ENCODE results near the gene CCDC85B. TPM values are rescaled to one million over a fixed set of nuclear protein-coding genes. Genes with fewer than 3 reads are reported as not detected.

CCDC85B gene
- total RNA-seq, 3 donors from 2014 or later, result 77.8 to 116 (median 95.6) TPM

- Mint-ChIP-seq H3K9me3 (no peaks in the 10 kb centered on the region), H3K36me3 (ENCODE audit: insufficient read depth) (no peaks in the 10 kb centered on the region), H3K4me3 (peak overlapping the region; percentile 87), H3K27me3 (ENCODE audit: low read depth) (peaks cover 3% of the 10 kb centered on the region), H3K4me1 (ENCODE audit: low read depth) (peaks cover 35% of the 10 kb centered on the region)
- no peak for ATAC-seq
- no peak for DNase-seq
Observed at GRCh38 chr11:65916391-65916790, 25.9 kb downstream of the CCDC85B start.

DNA sequence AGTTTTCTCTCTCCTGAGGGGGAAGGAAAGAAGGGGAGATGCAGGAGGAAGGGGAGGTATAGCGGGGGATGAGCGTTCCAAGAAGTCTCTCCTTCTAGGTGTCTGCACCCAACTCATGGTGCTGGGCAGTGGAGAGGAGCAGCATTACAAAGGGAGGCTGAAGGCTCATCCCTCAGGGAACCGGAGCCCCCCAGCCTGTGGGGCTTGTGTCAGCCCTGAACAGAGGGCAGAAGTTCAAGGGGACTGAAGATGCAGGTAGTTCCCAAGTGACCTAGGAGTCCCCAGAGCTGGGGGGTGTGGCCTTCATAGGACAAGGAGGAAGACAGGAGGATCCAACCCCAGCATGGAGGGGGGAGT, 26.6 kb downstream of the CCDC85B start:
- ATAC-seq, result no peak
- Mint-ChIP-seq H3K36me3 (ENCODE audit: insufficient read depth) (no peaks in the 10 kb centered on the region), H3K27me3 (ENCODE audit: low read depth) (no peaks in the 10 kb centered on the region), H3K9me3 (no peaks in the 10 kb centered on the region), H3K4me3 (peak overlapping the region; percentile 87), H3K4me1 (ENCODE audit: low read depth) (peaks cover 36% of the 10 kb centered on the region)
- DNase-seq, result no peak

- H3K9me3 Mint-ChIP-seq, result no peaks in the 10 kb centered on the region
- no peaks in the 10 kb centered on the region for H3K27me3 Mint-ChIP-seq (ENCODE audit: low read depth)
- peaks cover 3% of the 10 kb centered on the region for H3K36me3 Mint-ChIP-seq (ENCODE audit: insufficient read depth)
- ATAC-seq (no peak), DNase-seq (no peak)
- H3K4me3 Mint-ChIP-seq, result peak overlapping the region; percentile 87
- peaks cover 41% of the 10 kb centered on the region for H3K4me1 Mint-ChIP-seq (ENCODE audit: low read depth)
Observed at GRCh38 chr11:65917434-65918210, 27.1 kb downstream of the CCDC85B start.

DNA sequence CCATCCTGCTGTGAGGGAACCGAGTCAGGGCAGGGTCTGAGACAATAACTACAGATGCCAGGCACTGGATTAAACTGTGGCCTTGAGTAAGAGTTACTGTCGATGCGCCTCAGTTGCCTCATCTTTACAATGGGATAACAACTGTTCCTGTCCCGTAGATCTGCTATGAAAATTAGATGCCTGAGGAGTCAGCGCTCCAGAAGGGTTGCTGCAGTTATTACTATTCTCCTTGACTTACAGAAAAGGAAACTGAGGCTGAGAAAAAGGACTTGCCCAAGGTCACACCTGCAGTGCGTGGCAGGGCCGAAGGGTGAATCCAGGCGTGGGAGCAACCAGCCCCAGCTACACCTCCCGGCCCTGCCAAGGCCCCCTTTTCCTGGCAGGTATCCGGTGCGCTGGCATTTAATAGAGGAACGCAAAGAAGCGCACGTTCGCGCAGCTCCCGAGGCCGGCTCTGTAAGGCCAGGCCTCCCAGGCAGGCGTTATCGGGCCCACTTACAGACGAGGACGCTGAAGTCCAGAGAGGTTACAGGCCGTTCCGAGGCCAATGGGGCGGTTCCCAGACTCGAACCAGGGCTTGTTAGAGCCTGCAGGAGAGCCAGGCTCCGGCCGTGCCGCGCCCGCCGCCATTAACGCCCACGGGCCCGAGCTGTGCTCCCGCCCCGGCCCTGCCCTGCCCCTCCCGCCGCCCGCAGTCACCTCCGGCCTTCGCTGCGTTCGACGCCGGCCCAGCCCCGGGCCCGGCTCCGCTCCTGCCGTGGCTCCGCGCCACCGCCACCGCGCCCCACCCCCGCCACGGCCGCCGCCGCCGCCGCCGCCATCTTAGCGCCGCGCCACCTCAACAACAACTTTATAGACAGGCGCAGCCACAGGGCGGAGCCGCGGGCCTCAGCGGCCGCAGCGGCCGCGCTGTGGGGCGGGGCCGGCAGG, 28.0 kb downstream of the CCDC85B start, which contains the start of gene C11orf68:
C11orf68 (minus strand) TSS at position 852 of the 930 bp plus-strand sequence; CDS start at position 821, 31 bp downstream.
- no peak for DNase-seq
- H3K4me3 Mint-ChIP-seq, result peak within 1 kb of the TSS; percentile 92
- ATAC-seq, result peak; percentile 72 to 76
- H3K9me3 Mint-ChIP-seq, result no peaks in the 10 kb centered on the region
- H3K4me1 Mint-ChIP-seq (ENCODE audit: low read depth), result peaks cover 45% of the 10 kb centered on the region
- no peaks in the 10 kb centered on the region for H3K27me3 Mint-ChIP-seq (ENCODE audit: low read depth)
- peaks cover 8% of the 10 kb centered on the region for H3K36me3 Mint-ChIP-seq (ENCODE audit: insufficient read depth)

DNA sequence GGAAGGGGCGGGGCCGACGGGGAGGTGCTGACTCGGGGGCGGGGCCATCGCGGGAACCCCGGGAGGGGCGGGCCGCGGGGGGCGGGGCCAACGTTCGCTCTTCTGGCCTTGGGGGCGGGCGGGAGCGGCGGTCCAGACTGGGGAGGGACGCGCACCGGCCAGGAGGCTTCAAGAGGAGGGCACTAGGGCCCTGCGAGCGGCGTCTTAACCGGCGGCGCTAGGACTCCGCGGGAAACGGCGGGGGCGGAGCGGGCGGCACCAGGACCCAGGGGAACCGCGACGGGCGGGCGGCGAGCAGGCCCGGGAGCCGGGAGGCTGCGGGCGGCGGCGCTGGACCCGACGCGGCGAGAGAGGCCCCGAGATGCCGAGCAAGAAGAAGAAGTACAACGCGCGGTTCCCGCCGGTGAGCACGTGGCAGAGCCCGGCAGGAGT, 28.7 kb downstream of the CCDC85B start, which contains the start of gene DRAP1:
DRAP1 (plus strand) TSS at position 286 of the 432 bp plus-strand sequence; CDS start at position 362, 76 bp downstream.
- peaks cover 8% of the 10 kb centered on the region for H3K36me3 Mint-ChIP-seq (ENCODE audit: insufficient read depth)
- DNase-seq (peak; percentile 99), ATAC-seq (peak; percentile 90 to 91)
- H3K4me1 Mint-ChIP-seq (ENCODE audit: low read depth), result peaks cover 45% of the 10 kb centered on the region
- H3K9me3 Mint-ChIP-seq, result no peaks in the 10 kb centered on the region
- peak within 1 kb of the TSS; percentile 92 for H3K4me3 Mint-ChIP-seq
- no peaks in the 10 kb centered on the region for H3K27me3 Mint-ChIP-seq (ENCODE audit: low read depth)

DNA sequence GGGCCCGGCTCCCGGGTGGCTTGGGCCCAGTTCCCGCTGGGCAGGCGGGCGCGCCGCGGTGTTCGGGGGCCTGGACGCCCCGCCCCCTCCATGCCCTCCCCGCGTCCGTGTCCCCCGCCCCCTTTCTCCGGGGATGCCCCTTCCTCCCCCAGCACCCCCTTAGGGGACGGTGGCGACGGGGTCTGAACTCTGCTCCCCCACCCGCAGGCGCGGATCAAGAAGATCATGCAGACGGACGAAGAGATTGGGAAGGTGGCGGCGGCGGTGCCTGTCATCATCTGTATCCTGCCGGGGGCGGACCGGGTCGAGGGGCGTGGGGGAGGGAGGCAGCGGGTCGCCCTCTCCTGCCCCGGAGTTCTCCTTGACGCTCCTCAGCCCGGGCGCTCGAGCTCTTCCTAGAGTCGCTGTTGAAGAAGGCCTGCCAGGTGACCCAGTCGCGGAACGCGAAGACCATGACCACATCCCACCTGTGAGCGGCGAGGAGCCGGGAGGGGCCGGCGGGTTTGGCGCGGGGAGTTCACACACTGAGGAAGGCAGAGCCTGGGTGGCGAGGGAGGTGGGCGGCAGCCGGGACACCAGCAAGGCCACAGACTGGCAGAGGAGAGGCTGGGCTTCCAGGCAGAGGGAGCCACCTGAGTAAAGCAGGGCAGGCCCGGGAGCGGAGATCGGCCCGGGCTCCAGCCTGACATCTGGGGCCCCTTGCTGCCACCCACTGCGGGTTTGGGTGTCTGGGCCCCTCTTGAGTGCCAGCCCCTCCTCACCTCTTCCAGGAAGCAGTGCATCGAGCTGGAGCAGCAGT, 29.3 kb downstream of the CCDC85B start:
- no peaks in the 10 kb centered on the region for H3K27me3 Mint-ChIP-seq (ENCODE audit: low read depth)
- H3K36me3 Mint-ChIP-seq (ENCODE audit: insufficient read depth), result peaks cover 8% of the 10 kb centered on the region
- DNase-seq (peak; percentile 54), ATAC-seq (peak; percentile 50 to 54)
- peak overlapping the region; percentile 92 for H3K4me3 Mint-ChIP-seq
- H3K9me3 Mint-ChIP-seq, result no peaks in the 10 kb centered on the region
- H3K4me1 Mint-ChIP-seq (ENCODE audit: low read depth), result peaks cover 42% of the 10 kb centered on the region

- Mint-ChIP-seq H3K4me1 (ENCODE audit: low read depth) (peaks cover 36% of the 10 kb centered on the region), H3K4me3 (peak overlapping the region; percentile 92), H3K27me3 (ENCODE audit: low read depth) (no peaks in the 10 kb centered on the region), H3K9me3 (no peaks in the 10 kb centered on the region), H3K36me3 (ENCODE audit: insufficient read depth) (peaks cover 8% of the 10 kb centered on the region)
- DNase-seq (no peak), ATAC-seq (no peak)
Observed at GRCh38 chr11:65920372-65920802, 29.9 kb downstream of the CCDC85B start.

GRCh38 chr11:65921033-65921555, 30.6 kb downstream of the CCDC85B start:
- no peaks in the 10 kb centered on the region for H3K9me3 Mint-ChIP-seq
- H3K36me3 Mint-ChIP-seq (ENCODE audit: insufficient read depth), result peaks cover 8% of the 10 kb centered on the region
- H3K27me3 Mint-ChIP-seq (ENCODE audit: low read depth), result no peaks in the 10 kb centered on the region
- no peak for DNase-seq
- H3K4me3 Mint-ChIP-seq, result peak overlapping the region; percentile 92
- peaks cover 35% of the 10 kb centered on the region for H3K4me1 Mint-ChIP-seq (ENCODE audit: low read depth)
- ATAC-seq, result no peak

GRCh38 chr11:65921876-65922275, 31.4 kb downstream of the CCDC85B start:
- Mint-ChIP-seq H3K36me3 (ENCODE audit: insufficient read depth) (peaks cover 8% of the 10 kb centered on the region), H3K4me1 (ENCODE audit: low read depth) (peaks cover 30% of the 10 kb centered on the region), H3K27me3 (ENCODE audit: low read depth) (no peaks in the 10 kb centered on the region), H3K4me3 (peak overlapping the region; percentile 7), H3K9me3 (no peaks in the 10 kb centered on the region)
- ATAC-seq (no peak), DNase-seq (no peak)

- peak overlapping the region; percentile 19 for H3K4me3 Mint-ChIP-seq
- no peak for ATAC-seq
- no peaks in the 10 kb centered on the region for H3K9me3 Mint-ChIP-seq
- H3K4me1 Mint-ChIP-seq (ENCODE audit: low read depth), result peaks cover 31% of the 10 kb centered on the region
- H3K27me3 Mint-ChIP-seq (ENCODE audit: low read depth), result no peaks in the 10 kb centered on the region
- H3K36me3 Mint-ChIP-seq (ENCODE audit: insufficient read depth), result peaks cover 8% of the 10 kb centered on the region
- DNase-seq, result no peak
Observed at GRCh38 chr11:65922565-65922964, 32.1 kb downstream of the CCDC85B start.

DNA sequence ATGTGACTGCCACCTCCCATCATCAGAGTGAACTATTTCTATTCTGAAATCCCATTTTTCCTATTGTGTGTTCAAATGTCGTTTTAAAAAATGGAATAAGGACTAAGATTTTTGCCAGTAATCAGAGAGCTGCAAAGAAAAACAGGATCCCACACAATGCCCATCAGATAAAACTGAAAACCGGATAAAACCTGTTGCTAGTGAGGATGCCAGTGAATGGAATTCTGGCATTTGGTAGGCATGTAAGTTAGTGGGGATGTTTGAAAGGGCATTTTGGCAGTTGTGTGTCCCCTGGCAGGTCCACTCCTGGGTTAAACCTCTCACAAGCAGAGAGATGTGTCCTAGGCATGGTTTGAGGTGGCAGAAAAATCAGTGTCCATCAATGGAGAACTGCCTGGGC, 34.9 kb downstream of the CCDC85B start:
- Mint-ChIP-seq H3K27me3 (ENCODE audit: low read depth) (no peaks in the 10 kb centered on the region), H3K36me3 (ENCODE audit: insufficient read depth) (peaks cover 8% of the 10 kb centered on the region), H3K4me1 (ENCODE audit: low read depth) (peaks cover 39% of the 10 kb centered on the region), H3K4me3 (no peak overlapping the region), H3K9me3 (no peaks in the 10 kb centered on the region)
- ATAC-seq, result no peak
- DNase-seq, result no peak

DNA sequence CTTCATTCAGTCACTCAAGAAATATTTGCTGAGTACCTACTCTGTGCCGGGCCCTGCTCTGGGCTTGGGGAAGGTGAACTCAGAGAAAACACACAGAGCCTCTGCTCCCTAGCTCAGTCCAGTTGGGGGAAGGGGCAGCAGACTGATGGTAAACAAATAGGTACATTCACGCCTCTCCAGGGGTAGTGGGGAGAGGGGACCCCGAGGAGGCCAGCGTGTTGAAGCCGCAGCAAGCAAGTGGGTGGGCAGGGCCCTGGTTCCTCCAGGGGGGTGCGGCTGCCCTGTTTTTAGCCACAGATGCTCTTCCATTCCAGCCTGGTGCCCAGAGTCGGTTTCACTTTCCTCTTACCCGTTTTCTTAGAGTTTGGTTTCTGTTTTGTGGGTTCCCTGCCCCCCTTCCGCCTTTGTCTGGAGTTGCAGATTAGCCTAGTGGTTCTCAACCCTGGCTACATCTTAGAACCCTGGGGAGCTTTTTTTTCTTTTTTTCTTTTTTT, 37.5 kb downstream of the CCDC85B start:
- Mint-ChIP-seq H3K27me3 (ENCODE audit: low read depth) (no peaks in the 10 kb centered on the region), H3K4me3 (peak overlapping the region; percentile 49), H3K4me1 (ENCODE audit: low read depth) (peaks cover 33% of the 10 kb centered on the region), H3K9me3 (no peaks in the 10 kb centered on the region), H3K36me3 (ENCODE audit: insufficient read depth) (peaks cover 2% of the 10 kb centered on the region)
- DNase-seq (peak; percentile 67), ATAC-seq (peak; percentile 93)

- Mint-ChIP-seq H3K36me3 (ENCODE audit: insufficient read depth) (no peaks in the 10 kb centered on the region), H3K4me3 (peak overlapping the region; percentile 49), H3K27me3 (ENCODE audit: low read depth) (no peaks in the 10 kb centered on the region), H3K4me1 (ENCODE audit: low read depth) (peaks cover 33% of the 10 kb centered on the region), H3K9me3 (no peaks in the 10 kb centered on the region)
- ATAC-seq (no peak), DNase-seq (no peak)
Observed at GRCh38 chr11:65928667-65929066, 38.2 kb downstream of the CCDC85B start.

All from activated T-cell treated with anti-CD3 and anti-CD28 coated beads, Interleukin-2, amount 50 U/mL, for 4 hours (primary cell).